ENCODE results near the gene LAMTOR5.

DNA sequence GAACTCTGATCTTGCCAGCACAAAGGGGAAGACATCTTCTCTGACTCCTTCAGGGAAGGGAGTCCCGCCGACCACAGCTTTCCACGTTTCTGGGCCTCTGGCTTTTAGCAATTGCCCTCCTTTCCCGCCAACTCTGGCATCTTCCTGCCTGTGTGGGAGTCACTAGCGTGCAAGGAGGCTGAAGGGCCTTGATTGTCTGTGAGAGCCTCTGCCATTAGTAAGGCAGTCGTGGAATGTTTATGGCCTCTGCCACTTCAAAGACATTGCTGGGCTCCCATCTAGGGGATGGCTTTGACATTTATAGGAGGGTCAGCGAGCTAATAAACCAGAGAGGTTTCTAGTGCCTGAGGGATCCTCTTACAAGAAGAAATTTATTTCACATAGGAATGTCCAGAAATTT, 29.1 kb upstream of the LAMTOR5 start:
- no peak for TF ChIP-seq FOXM1 (IDR thresholded peaks at IDR 0.05; ENCODE audit: borderline replicate concordance)
- no peak for TF ChIP-seq ELF4 (IDR thresholded peaks at IDR 0.05)
- no peak for TF ChIP-seq SUZ12 (IDR thresholded peaks at IDR 0.05)
- TF ChIP-seq TARDBP (IDR thresholded peaks at IDR 0.05), result no peak
- no peak for TF ChIP-seq ZNF384 (IDR thresholded peaks at IDR 0.05)
- TF ChIP-seq SP1 (IDR thresholded peaks at IDR 0.05), result no peak
- TF ChIP-seq BHLHE40 (IDR thresholded peaks at IDR 0.05; ENCODE audit: borderline replicate concordance), result no peak
- TF ChIP-seq L3MBTL2 (conservative IDR thresholded peaks at IDR 0.05), result peak; percentile 88

Measured in HEK293T (cell line).